Loucy (cell line): ENCODE data around the gene KCNK5.

Experiments
- H2AFZ ChIP-seq: fragments of 200-600 bp; sonication (generic); 2 replicates; pipeline ENCODE4 v1.6.0; 2016; ENCODE audit warnings: antibody characterized with exemption, mild to moderate bottlenecking, low read length, moderate library complexity
- H3F3A ChIP-seq: fragments of 200-600 bp; 2 replicates; pipeline ENCODE4 v1.6.0; 2016; ENCODE audit warnings: antibody characterized with exemption, low read depth, mild to moderate bottlenecking
- H3K27me3 ChIP-seq: fragments of 200-600 bp; sonication (generic); 2 replicates; pipeline ENCODE4 v1.6.1; 2014; ENCODE audit warnings: low read length, mild to moderate bottlenecking; ENCODE audit not compliant: insufficient read depth, poor library complexity, severe bottlenecking
- H3K36me3 ChIP-seq: fragments of 200-600 bp; sonication (generic); 2 replicates; pipeline ENCODE4 v1.6.1; 2016; ENCODE audit warnings: low read length; ENCODE audit not compliant: insufficient read depth
- H3K4me1 ChIP-seq: fragments of 200-600 bp; sonication (generic); 2 replicates; pipeline ENCODE4 v1.5.1; 2014; ENCODE audit warnings: low read length, mild to moderate bottlenecking; ENCODE audit not compliant: insufficient read depth, poor library complexity, severe bottlenecking
- H3K4me2 ChIP-seq: fragments of 200-600 bp; sonication (generic); 2 replicates; pipeline ENCODE4 v1.6.0; 2014; ENCODE audit warnings: antibody characterized with exemption, low read length, low read depth, mild to moderate bottlenecking; ENCODE audit not compliant: poor library complexity, severe bottlenecking
- H3K4me3 ChIP-seq: fragments of 200-600 bp; sonication (generic); 2 replicates; pipeline ENCODE4 v1.5.1; 2014; ENCODE audit warnings: low read length, mild to moderate bottlenecking, mixed read lengths; ENCODE audit not compliant: poor library complexity, severe bottlenecking
- H3K79me2 ChIP-seq: fragments of 200-600 bp; sonication (generic); 2 replicates; pipeline ENCODE4 v1.6.1; 2014; ENCODE audit warnings: low read length; ENCODE audit not compliant: insufficient read depth
- H3K9ac ChIP-seq: fragments of 200-600 bp; sonication (generic); 2 replicates; pipeline ENCODE4 v1.6.0; 2014; ENCODE audit warnings: mild to moderate bottlenecking, low read depth, low read length, moderate library complexity; ENCODE audit not compliant: poor library complexity, severe bottlenecking
- H3K9me2 ChIP-seq: fragments of 200-600 bp; sonication (generic); replicated peaks from 2 replicates; pipeline ENCODE4 v1.6.1; 2016; ENCODE audit warnings: low read depth, low read length, mixed read lengths
- H3K9me3 ChIP-seq: fragments of 200-600 bp; sonication (generic); 2 replicates; pipeline ENCODE4 v1.6.1; 2014; ENCODE audit warnings: mild to moderate bottlenecking, antibody characterized with exemption, low read length, low read depth; ENCODE audit not compliant: insufficient read depth
- H4K20me1 ChIP-seq: fragments of 200-600 bp; sonication (generic); 2 replicates; pipeline ENCODE4 v1.6.0; 2014; ENCODE audit warnings: antibody characterized with exemption, low read length, mild to moderate bottlenecking; ENCODE audit not compliant: insufficient read depth, poor library complexity, severe bottlenecking
- CTCF ChIP-seq: fragments of 200-600 bp; sonication (generic); conservative IDR thresholded peaks from 2 replicates; pipeline ENCODE4 v1.5.1; 2014; ENCODE audit warnings: mild to moderate bottlenecking, antibody characterized with exemption, low read length
- EZH2phosphoT487 ChIP-seq: fragments of 200-600 bp; IDR thresholded peaks from 2 replicates; pipeline ENCODE4 v1.6.1; 2018; ENCODE audit warnings: antibody characterized with exemption, mild to moderate bottlenecking, moderate library complexity, borderline replicate concordance

KCNK5 gene

GRCh38 chr6:39181333-39181732, 47.9 kb downstream of the KCNK5 start:
- H3F3A ChIP-seq, result no peaks in the 10 kb centered on the region
- no peaks in the 10 kb centered on the region for H3K4me1 ChIP-seq
- H3K36me3 ChIP-seq, result no peaks in the 10 kb centered on the region
- no peaks in the 10 kb centered on the region for H3K27me3 ChIP-seq
- no peaks in the 10 kb centered on the region for H3K79me2 ChIP-seq
- TF ChIP-seq EZH2phosphoT487 (no peak), CTCF (no peak)
- H4K20me1 ChIP-seq, result no peaks in the 10 kb centered on the region
- no peak overlapping the region for H3K9ac ChIP-seq
- no peak overlapping the region for H2AFZ ChIP-seq
- H3K9me2 ChIP-seq, result no peaks in the 10 kb centered on the region
- no peak overlapping the region for H3K4me2 ChIP-seq
- peaks cover 7% of the 10 kb centered on the region; the same call in 1 of the 2 replicates for H3K9me3 ChIP-seq
- H3K4me3 ChIP-seq, result no peak overlapping the region

GRCh38 chr6:39178804-39179203, 50.5 kb downstream of the KCNK5 start:
- TF ChIP-seq EZH2phosphoT487 (no peak), CTCF (no peak)
- Histone ChIP-seq H3K9me2 (no peaks in the 10 kb centered on the region), H3K9ac (no peak overlapping the region), H2AFZ (no peak overlapping the region), H3K4me1 (no peaks in the 10 kb centered on the region), H3K27me3 (no peaks in the 10 kb centered on the region), H3F3A (no peaks in the 10 kb centered on the region), H3K79me2 (no peaks in the 10 kb centered on the region), H3K4me3 (no peak overlapping the region), H3K36me3 (no peaks in the 10 kb centered on the region), H4K20me1 (no peaks in the 10 kb centered on the region), H3K9me3 (peaks cover 7% of the 10 kb centered on the region; the same call in 1 of the 2 replicates), H3K4me2 (no peak overlapping the region)

DNA sequence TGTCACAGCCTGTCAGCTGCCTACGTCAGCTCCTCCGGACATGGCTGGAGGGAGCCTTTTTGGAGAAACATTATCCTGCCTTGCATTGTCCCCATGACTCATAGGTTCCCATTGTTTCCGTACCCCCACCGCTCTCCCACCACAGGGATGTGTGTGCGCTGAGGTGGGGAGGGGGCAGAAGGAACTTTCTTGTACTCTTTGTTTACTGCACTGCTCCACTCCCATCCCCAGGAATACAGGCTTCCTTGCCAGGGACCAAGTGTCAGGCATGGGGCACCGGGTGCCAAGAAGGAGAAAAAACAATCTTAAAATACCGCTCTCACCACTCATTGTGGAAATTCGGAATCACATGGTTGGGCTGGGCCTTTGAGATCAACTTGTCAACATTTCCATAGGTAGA, 51.0 kb downstream of the KCNK5 start:
- Histone ChIP-seq H3K9ac (no peak overlapping the region), H4K20me1 (no peaks in the 10 kb centered on the region), H3F3A (no peaks in the 10 kb centered on the region), H3K9me3 (peaks cover 7% of the 10 kb centered on the region; the same call in 1 of the 2 replicates), H3K4me2 (no peak overlapping the region), H2AFZ (no peak overlapping the region), H3K4me1 (no peaks in the 10 kb centered on the region), H3K9me2 (no peaks in the 10 kb centered on the region), H3K27me3 (peaks cover 1% of the 10 kb centered on the region), H3K79me2 (no peaks in the 10 kb centered on the region), H3K36me3 (no peaks in the 10 kb centered on the region), H3K4me3 (no peak overlapping the region)
- no peak for TF ChIP-seq EZH2phosphoT487
- TF ChIP-seq CTCF, result no peak
